HepG2 (cell line): ENCODE measurements around the gene AGAP1. TPM values are rescaled to one million over a fixed set of nuclear protein-coding genes. Genes with fewer than 3 reads are reported as not detected.

Experiments used
- FOXP1 ChIP-seq, 2 experiments: fragments of 450-650 bp in 1 of 2; IDR thresholded peaks; 2 replicates each; pipeline ENCODE4 v1.6.1; 2017 to 2018; ENCODE audit warnings: antibody characterized with exemption in 1 of 2
- GMEB2 ChIP-seq: IDR thresholded peaks from 2 replicates; pipeline ENCODE4 v1.6.1; 2016; ENCODE audit warnings: missing biosample characterization, missing genetic modification reagents, low read depth
- HDAC6 ChIP-seq: fragments of 200-600 bp; sonication (generic); IDR thresholded peaks from 2 replicates; pipeline ENCODE4 v1.7.0; 2017; ENCODE audit warnings: mild to moderate bottlenecking, antibody characterized with exemption, low read length, low read depth
- KDM5B ChIP-seq: sonication (generic); formaldehyde crosslinking; IDR thresholded peaks from 2 replicates; pipeline ENCODE4 v1.4.0; 2020; ENCODE audit warnings: missing genetic modification reagents, mild to moderate bottlenecking, borderline replicate concordance
- NR2F1 ChIP-seq, 2 experiments: fragments of 450-650 bp in 1 of 2; formaldehyde crosslinking in 1 of 2; IDR thresholded peaks; 2 replicates each; pipeline versions ENCODE4 v1.5.0 to v1.6.1; 2016 to 2020; ENCODE audit warnings: mild to moderate bottlenecking in 1 of 2, missing compliant biosample characterization in 1 of 2, missing genetic modification reagents in 1 of 2, moderate library complexity in 1 of 2
- SATB2 ChIP-seq: sonication (generic); formaldehyde crosslinking; IDR thresholded peaks from 2 replicates; pipeline ENCODE4 v1.5.0; 2020; ENCODE audit warnings: missing genetic modification reagents
- SIX4 ChIP-seq: sonication (generic); formaldehyde crosslinking; IDR thresholded peaks from 2 replicates; pipeline ENCODE4 v1.4.0; 2020; ENCODE audit warnings: missing genetic modification reagents
- ZNF329 ChIP-seq: sonication (generic); formaldehyde crosslinking; IDR thresholded peaks from 2 replicates; pipeline ENCODE4 v1.9.0; 2021; ENCODE audit warnings: low read depth, mild to moderate bottlenecking, missing genetic modification reagents
- ZSCAN31 ChIP-seq: sonication (generic); formaldehyde crosslinking; IDR thresholded peaks from 2 replicates; pipeline ENCODE4 v1.5.0; 2020; ENCODE audit warnings: low read depth, mild to moderate bottlenecking, missing genetic modification reagents
- polyA plus RNA-seq, 8 experiments: library from polyadenylated mRNA; depleted of rRNA in 3 of 8; stranded (reverse) in 7 of 8; unstranded in 1 of 8; fragments of >200 nt; fragmentation: Illumina TruSeq in 4 of 8; extraction: Trizol in 4 of 8; gene quantifications; 2 replicates each; pipeline versions ENCODE4 v1.2.1 to v1.2.3, GENCODE V29; 2011 to 2016; ENCODE audit warnings: low read depth in 4 of 8, missing spikeins in 1 of 8, mixed read lengths in 1 of 8; ENCODE audit not compliant: insufficient read depth in 1 of 8
- total RNA-seq, 5 experiments: library from RNA; depleted of rRNA; stranded (reverse); fragments of >200 nt; fragmentation: Illumina TruSeq; extraction: Trizol; gene quantifications; 2 replicates each; pipeline ENCODE4 v1.2.3, GENCODE V29; 2016; ENCODE audit warnings: low read depth in 1 of 5
- TF ChIP-seq, protein P1 (sequence below): sonication (generic); formaldehyde crosslinking; IDR thresholded peaks from 2 replicates; pipeline ENCODE4 v1.4.0; 2020; ENCODE audit warnings: missing genetic modification reagents
- TF ChIP-seq, protein P2 (sequence below): IDR thresholded peaks from 2 replicates; pipeline ENCODE4 v1.4.0; 2020; ENCODE audit warnings: mild to moderate bottlenecking, missing genetic modification reagents
- TF ChIP-seq, protein P3 (sequence below): sonication (generic); formaldehyde crosslinking; IDR thresholded peaks from 2 replicates; pipeline ENCODE4 v1.4.0; 2020; ENCODE audit warnings: missing genetic modification reagents
- TF ChIP-seq, protein P4 (sequence below): sonication (generic); formaldehyde crosslinking; IDR thresholded peaks from 2 replicates; pipeline ENCODE4 v1.4.0; 2020; ENCODE audit warnings: missing genetic modification reagents, borderline replicate concordance

AGAP1 gene
- total and polyA plus RNA-seq, 2 of the 13 experiments (the other 11 are each of a cell fraction or from before 2014, with no cell fraction given), result 21.2 to 32.7 TPM

DNA sequence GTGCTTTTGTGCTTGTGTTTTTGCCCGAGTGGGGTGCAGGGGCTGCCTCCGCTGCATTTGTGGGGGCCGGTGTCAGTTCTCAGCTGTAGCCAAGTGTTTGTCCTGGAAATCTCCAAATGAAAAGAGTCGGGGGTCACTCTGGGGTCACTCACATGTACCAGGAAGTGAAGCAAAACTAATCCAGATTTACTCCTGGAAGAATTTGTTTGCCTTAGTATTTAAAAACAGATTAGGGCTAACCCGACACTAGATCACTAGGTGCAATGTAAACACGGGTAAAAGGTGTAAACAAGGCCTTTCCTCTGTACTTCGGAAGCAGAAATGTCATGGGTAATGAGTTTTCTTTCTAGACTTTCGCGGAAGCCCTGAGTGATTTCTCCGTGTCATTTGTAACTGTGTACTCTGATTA lies 624.0 kb downstream of the AGAP1 start (continued):
- TF ChIP-seq ZSCAN31 (CRISPR knock-in tag) (peak; percentile 80), FOXP1 (IDR thresholded peaks at IDR 0.05) (peak; percentile 92), FOXP1 (CRISPR knock-in tag; IDR thresholded peaks at IDR 0.05) (peak; percentile 99), GMEB2 (CRISPR knock-in tag) (no peak), KDM5B (CRISPR knock-in tag) (no peak), NR2F1 (CRISPR knock-in tag; IDR thresholded peaks at IDR 0.05) (peak; percentile 83 to 96), ZNF329 (CRISPR knock-in tag) (no peak), SIX4 (CRISPR knock-in tag) (peak; percentile 94), HDAC6 (no peak), SATB2 (CRISPR knock-in tag) (no peak; the same call in 1 of the 2 replicates)
- TF ChIP-seq, protein P1, sequence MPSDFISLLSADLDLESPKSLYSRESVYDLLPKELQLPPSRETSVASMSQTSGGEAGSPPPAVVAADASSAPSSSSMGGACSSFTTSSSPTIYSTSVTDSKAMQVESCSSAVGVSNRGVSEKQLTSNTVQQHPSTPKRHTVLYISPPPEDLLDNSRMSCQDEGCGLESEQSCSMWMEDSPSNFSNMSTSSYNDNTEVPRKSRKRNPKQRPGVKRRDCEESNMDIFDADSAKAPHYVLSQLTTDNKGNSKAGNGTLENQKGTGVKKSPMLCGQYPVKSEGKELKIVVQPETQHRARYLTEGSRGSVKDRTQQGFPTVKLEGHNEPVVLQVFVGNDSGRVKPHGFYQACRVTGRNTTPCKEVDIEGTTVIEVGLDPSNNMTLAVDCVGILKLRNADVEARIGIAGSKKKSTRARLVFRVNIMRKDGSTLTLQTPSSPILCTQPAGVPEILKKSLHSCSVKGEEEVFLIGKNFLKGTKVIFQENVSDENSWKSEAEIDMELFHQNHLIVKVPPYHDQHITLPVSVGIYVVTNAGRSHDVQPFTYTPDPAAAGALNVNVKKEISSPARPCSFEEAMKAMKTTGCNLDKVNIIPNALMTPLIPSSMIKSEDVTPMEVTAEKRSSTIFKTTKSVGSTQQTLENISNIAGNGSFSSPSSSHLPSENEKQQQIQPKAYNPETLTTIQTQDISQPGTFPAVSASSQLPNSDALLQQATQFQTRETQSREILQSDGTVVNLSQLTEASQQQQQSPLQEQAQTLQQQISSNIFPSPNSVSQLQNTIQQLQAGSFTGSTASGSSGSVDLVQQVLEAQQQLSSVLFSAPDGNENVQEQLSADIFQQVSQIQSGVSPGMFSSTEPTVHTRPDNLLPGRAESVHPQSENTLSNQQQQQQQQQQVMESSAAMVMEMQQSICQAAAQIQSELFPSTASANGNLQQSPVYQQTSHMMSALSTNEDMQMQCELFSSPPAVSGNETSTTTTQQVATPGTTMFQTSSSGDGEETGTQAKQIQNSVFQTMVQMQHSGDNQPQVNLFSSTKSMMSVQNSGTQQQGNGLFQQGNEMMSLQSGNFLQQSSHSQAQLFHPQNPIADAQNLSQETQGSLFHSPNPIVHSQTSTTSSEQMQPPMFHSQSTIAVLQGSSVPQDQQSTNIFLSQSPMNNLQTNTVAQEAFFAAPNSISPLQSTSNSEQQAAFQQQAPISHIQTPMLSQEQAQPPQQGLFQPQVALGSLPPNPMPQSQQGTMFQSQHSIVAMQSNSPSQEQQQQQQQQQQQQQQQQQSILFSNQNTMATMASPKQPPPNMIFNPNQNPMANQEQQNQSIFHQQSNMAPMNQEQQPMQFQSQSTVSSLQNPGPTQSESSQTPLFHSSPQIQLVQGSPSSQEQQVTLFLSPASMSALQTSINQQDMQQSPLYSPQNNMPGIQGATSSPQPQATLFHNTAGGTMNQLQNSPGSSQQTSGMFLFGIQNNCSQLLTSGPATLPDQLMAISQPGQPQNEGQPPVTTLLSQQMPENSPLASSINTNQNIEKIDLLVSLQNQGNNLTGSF (CRISPR knock-in tag), result no peak
- TF ChIP-seq, protein P2, sequence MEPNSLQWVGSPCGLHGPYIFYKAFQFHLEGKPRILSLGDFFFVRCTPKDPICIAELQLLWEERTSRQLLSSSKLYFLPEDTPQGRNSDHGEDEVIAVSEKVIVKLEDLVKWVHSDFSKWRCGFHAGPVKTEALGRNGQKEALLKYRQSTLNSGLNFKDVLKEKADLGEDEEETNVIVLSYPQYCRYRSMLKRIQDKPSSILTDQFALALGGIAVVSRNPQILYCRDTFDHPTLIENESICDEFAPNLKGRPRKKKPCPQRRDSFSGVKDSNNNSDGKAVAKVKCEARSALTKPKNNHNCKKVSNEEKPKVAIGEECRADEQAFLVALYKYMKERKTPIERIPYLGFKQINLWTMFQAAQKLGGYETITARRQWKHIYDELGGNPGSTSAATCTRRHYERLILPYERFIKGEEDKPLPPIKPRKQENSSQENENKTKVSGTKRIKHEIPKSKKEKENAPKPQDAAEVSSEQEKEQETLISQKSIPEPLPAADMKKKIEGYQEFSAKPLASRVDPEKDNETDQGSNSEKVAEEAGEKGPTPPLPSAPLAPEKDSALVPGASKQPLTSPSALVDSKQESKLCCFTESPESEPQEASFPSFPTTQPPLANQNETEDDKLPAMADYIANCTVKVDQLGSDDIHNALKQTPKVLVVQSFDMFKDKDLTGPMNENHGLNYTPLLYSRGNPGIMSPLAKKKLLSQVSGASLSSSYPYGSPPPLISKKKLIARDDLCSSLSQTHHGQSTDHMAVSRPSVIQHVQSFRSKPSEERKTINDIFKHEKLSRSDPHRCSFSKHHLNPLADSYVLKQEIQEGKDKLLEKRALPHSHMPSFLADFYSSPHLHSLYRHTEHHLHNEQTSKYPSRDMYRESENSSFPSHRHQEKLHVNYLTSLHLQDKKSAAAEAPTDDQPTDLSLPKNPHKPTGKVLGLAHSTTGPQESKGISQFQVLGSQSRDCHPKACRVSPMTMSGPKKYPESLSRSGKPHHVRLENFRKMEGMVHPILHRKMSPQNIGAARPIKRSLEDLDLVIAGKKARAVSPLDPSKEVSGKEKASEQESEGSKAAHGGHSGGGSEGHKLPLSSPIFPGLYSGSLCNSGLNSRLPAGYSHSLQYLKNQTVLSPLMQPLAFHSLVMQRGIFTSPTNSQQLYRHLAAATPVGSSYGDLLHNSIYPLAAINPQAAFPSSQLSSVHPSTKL (CRISPR knock-in tag), result peak; percentile 100
- TF ChIP-seq, protein P3, sequence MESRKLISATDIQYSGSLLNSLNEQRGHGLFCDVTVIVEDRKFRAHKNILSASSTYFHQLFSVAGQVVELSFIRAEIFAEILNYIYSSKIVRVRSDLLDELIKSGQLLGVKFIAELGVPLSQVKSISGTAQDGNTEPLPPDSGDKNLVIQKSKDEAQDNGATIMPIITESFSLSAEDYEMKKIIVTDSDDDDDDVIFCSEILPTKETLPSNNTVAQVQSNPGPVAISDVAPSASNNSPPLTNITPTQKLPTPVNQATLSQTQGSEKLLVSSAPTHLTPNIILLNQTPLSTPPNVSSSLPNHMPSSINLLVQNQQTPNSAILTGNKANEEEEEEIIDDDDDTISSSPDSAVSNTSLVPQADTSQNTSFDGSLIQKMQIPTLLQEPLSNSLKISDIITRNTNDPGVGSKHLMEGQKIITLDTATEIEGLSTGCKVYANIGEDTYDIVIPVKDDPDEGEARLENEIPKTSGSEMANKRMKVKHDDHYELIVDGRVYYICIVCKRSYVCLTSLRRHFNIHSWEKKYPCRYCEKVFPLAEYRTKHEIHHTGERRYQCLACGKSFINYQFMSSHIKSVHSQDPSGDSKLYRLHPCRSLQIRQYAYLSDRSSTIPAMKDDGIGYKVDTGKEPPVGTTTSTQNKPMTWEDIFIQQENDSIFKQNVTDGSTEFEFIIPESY (CRISPR knock-in tag), result peak; percentile 35; the same call in 1 of the 2 replicates
- TF ChIP-seq, protein P4, sequence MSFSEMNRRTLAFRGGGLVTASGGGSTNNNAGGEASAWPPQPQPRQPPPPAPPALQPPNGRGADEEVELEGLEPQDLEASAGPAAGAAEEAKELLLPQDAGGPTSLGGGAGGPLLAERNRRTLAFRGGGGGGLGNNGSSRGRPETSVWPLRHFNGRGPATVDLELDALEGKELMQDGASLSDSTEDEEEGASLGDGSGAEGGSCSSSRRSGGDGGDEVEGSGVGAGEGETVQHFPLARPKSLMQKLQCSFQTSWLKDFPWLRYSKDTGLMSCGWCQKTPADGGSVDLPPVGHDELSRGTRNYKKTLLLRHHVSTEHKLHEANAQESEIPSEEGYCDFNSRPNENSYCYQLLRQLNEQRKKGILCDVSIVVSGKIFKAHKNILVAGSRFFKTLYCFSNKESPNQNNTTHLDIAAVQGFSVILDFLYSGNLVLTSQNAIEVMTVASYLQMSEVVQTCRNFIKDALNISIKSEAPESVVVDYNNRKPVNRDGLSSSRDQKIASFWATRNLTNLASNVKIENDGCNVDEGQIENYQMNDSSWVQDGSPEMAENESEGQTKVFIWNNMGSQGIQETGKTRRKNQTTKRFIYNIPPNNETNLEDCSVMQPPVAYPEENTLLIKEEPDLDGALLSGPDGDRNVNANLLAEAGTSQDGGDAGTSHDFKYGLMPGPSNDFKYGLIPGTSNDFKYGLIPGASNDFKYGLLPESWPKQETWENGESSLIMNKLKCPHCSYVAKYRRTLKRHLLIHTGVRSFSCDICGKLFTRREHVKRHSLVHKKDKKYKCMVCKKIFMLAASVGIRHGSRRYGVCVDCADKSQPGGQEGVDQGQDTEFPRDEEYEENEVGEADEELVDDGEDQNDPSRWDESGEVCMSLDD (CRISPR knock-in tag), result peak; percentile 67; the same call in 1 of the 2 replicates
